Caco-2 (cell line): Measurements from ENCODE around the gene ST8SIA6. TPM values are rescaled to one million over a fixed set of nuclear protein-coding genes. Genes with fewer than 3 reads are reported as not detected.

ENCODE experiments used
- BruUV-seq: library from RNA; stranded (reverse); fragments of 400-500 nt; replicated peaks from 2 replicates; lab custom pipeline; 2021; lab: Mats Ljungman, UMichigan
- CTCF ChIA-PET: fragments of 300-600 bp; sonication (Branson Sonifier 250); formaldehyde crosslinking; loops from one replicate; lab custom pipeline; 2022; ENCODE audit warnings: antibody characterized with exemption; lab: Charles Lee
- POLR2A ChIA-PET: fragments of 300-600 bp; sonication (Branson Sonifier 250); formaldehyde crosslinking; loops from one replicate; lab custom pipeline; 2022; ENCODE audit warnings: antibody characterized with exemption; lab: Charles Lee
- DNase-seq, 2 experiments: peaks; one replicate each; pipeline versions ENCODE4 v3.0.0 to v3.0.0-alpha.2; 2020 to 2022
- H3K27me3 ChIP-seq: replicated peaks from 2 replicates; pipeline ENCODE4 v1.6.0; 2011; ENCODE audit warnings: low read length; ENCODE audit not compliant: control insufficient read depth, insufficient read depth
- H3K36me3 ChIP-seq: 2 replicates; pipeline ENCODE4 v1.5.1; 2011; ENCODE audit warnings: low read length; ENCODE audit not compliant: control insufficient read depth, insufficient read depth
- H3K4me1 ChIP-seq: fragments of 250-450 bp; sonication (Bioruptor Pico); 2 replicates; pipeline ENCODE4 v1.5.1; 2020; ENCODE audit warnings: mild to moderate bottlenecking
- H3K4me3 ChIP-seq: 2 replicates; pipeline ENCODE4 v1.5.1; 2011; ENCODE audit warnings: low read depth, mild to moderate bottlenecking, control low read depth, low read length
- H3K9me3 ChIP-seq: fragments of 250-450 bp; sonication (Bioruptor Pico); 2 replicates; pipeline ENCODE4 v1.5.1; 2020; ENCODE audit warnings: mild to moderate bottlenecking, moderate library complexity
- H3K27ac Mint-ChIP-seq: one replicate; pipeline ENCODE4 v1.8.0; 2022; ENCODE audit warnings: mixed read lengths; ENCODE audit not compliant: unreplicated experiment
- H3K27me3 Mint-ChIP-seq: one replicate; pipeline ENCODE4 v1.8.0; 2022; ENCODE audit warnings: mixed read lengths; ENCODE audit not compliant: insufficient read depth, unreplicated experiment
- H3K36me3 Mint-ChIP-seq: one replicate; pipeline ENCODE4 v1.8.0; 2022; ENCODE audit warnings: mild to moderate bottlenecking, mixed read lengths; ENCODE audit not compliant: insufficient read depth, unreplicated experiment
- H3K4me1 Mint-ChIP-seq: one replicate; pipeline ENCODE4 v1.8.0; 2022; ENCODE audit warnings: low read depth, mixed read lengths; ENCODE audit not compliant: unreplicated experiment
- H3K4me3 Mint-ChIP-seq: one replicate; pipeline ENCODE4 v1.8.0; 2022; ENCODE audit warnings: mild to moderate bottlenecking, moderate library complexity, mixed read lengths; ENCODE audit not compliant: unreplicated experiment
- H3K9me3 Mint-ChIP-seq: one replicate; pipeline ENCODE4 v1.8.0; 2022; ENCODE audit warnings: mixed read lengths; ENCODE audit not compliant: unreplicated experiment
- intact Hi-C: fragments of 100-400 bp; cut with micrococcal nuclease; formaldehyde crosslinking; loops from one replicate; pipeline ENCODE4 v1.10.0; 2022; ENCODE audit not compliant: unreplicated experiment
- total RNA-seq: library from RNA; stranded (reverse); gene quantifications from 2 replicates; pipeline ENCODE4 v1.2.3, GENCODE V29; 2022
- TF ChIP-seq, protein P1 (sequence below), 2 experiments: fragments of 200-600 bp in 1 of 2; IDR thresholded peaks; 1 replicate in 1 of 2; 2 replicates in 1 of 2; pipeline versions ENCODE4 v1.5.1 to v1.8.0; 2011 to 2022; ENCODE audit warnings: antibody characterized with exemption in 1 of 2, control low read depth in 1 of 2, inconsistent platforms in 1 of 2, low read depth in 1 of 2, low read length in 1 of 2, mild to moderate bottlenecking in 1 of 2, moderate library complexity in 1 of 2; ENCODE audit not compliant: insufficient read depth in 1 of 2, severe bottlenecking in 1 of 2, unreplicated experiment in 1 of 2

Gene ST8SIA6
- total RNA-seq, 1 experiment from 2014 or later, result 0.16 TPM

DNA sequence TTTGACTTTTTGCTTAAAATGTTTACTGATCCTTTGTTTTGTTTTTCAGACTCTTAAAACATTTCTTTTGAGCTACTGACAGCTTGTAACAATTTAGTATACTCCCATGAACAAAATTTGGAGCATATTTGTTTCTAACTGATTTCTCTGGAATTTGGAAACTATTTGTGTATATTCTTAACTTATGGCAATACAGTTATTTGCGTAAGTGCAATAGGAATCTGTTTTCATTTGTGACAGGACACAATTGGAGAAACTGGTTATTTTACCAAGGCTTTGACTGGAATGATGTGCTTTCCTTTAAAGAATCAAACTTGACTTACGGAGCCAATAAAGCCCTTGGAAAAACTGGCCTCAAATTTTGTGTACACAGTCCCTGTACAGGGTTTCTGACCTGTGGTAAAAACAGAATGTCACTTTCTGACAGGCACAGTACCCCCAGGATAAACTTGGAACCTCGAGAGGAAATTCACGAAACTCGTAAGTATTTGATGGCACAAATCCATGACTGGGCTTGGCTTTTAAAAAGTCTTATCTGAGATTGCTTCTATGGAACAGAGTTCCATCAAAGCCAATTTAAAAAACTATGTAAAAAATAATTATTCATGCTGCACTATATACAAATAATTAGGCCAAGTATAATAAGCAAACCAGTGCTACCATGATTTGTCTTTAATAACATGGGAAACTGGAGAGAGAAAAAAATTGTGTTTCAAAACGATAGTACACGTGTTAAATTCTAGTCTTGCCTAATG lies 70.4 kb downstream of the ST8SIA6 start:
- H3K36me3 Mint-ChIP-seq, result peaks cover 13% of the 10 kb centered on the region
- no peaks in the 10 kb centered on the region for H3K27me3 Mint-ChIP-seq
- peaks cover 26% of the 10 kb centered on the region for H3K4me1 Mint-ChIP-seq
- TF ChIP-seq, protein P1, sequence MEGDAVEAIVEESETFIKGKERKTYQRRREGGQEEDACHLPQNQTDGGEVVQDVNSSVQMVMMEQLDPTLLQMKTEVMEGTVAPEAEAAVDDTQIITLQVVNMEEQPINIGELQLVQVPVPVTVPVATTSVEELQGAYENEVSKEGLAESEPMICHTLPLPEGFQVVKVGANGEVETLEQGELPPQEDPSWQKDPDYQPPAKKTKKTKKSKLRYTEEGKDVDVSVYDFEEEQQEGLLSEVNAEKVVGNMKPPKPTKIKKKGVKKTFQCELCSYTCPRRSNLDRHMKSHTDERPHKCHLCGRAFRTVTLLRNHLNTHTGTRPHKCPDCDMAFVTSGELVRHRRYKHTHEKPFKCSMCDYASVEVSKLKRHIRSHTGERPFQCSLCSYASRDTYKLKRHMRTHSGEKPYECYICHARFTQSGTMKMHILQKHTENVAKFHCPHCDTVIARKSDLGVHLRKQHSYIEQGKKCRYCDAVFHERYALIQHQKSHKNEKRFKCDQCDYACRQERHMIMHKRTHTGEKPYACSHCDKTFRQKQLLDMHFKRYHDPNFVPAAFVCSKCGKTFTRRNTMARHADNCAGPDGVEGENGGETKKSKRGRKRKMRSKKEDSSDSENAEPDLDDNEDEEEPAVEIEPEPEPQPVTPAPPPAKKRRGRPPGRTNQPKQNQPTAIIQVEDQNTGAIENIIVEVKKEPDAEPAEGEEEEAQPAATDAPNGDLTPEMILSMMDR (IDR thresholded peaks at IDR 0.05; ENCODE audit: insufficient read depth in 1 of 2, low read depth in 1 of 2, low read length in 1 of 2, severe bottlenecking in 1 of 2, unreplicated experiment in 1 of 2), result no peak
- BruUV-seq, result no TSS peak
- H3K4me1 ChIP-seq, result peaks cover 36% of the 10 kb centered on the region
- no peak overlapping the region for H3K27ac Mint-ChIP-seq
- peaks cover 10% of the 10 kb centered on the region for H3K9me3 Mint-ChIP-seq
- POLR2A ChIA-PET, result no interaction called here
- peaks cover 15% of the 10 kb centered on the region; the same call in 1 of the 2 replicates for H3K9me3 ChIP-seq
- CTCF ChIA-PET, result no interaction called here
- H3K27me3 ChIP-seq, result no peaks in the 10 kb centered on the region
- intact Hi-C loops, result no loop called here
- DNase-seq, result no peak
- H3K4me3 Mint-ChIP-seq, result no peak overlapping the region
- H3K4me3 ChIP-seq, result no peak overlapping the region
- no peaks in the 10 kb centered on the region for H3K36me3 ChIP-seq

DNA sequence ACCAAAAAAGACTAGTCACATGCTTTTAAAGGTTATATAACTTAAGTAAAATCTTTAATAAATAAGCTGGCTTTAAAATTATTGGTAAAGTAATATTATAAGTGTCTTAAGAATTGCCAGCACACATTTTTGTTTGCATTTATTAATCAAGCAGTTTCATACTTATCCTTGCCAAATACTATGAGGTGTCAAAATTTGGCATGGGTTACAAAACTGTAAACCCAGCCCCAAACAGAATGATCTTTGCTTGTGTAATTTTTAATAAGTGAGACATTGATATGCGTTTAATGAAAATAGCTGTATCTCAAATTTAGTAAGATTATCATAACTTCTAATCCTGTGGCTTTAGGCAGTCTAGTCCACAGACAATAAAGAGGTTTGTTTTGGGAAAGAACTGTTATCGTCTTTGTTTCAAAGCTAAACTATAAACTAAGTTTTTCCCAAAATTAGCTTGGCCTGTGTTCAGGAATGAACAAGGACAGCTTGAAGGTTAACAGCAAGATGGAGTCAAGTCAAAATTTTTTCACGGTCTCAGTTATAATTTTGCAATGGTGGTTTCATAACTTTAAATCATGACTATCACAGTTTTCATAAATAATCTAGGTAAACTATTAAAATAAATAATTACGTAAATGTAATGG lies 72.8 kb downstream of the ST8SIA6 start:
- peaks cover 18% of the 10 kb centered on the region for H3K4me1 ChIP-seq
- TF ChIP-seq, protein P1 (IDR thresholded peaks at IDR 0.05; ENCODE audit: insufficient read depth in 1 of 2, low read depth in 1 of 2, low read length in 1 of 2, severe bottlenecking in 1 of 2, unreplicated experiment in 1 of 2), result no peak
- Mint-ChIP-seq H3K4me1 (peaks cover 16% of the 10 kb centered on the region), H3K27me3 (no peaks in the 10 kb centered on the region), H3K27ac (no peak overlapping the region), H3K36me3 (no peaks in the 10 kb centered on the region), H3K4me3 (no peak overlapping the region), H3K9me3 (peaks cover 10% of the 10 kb centered on the region)
- no TSS peak for BruUV-seq
- H3K36me3 ChIP-seq, result no peaks in the 10 kb centered on the region
- no peaks in the 10 kb centered on the region for H3K27me3 ChIP-seq
- intact Hi-C loops, result no loop called here
- peaks cover 19% of the 10 kb centered on the region; the same call in 1 of the 2 replicates for H3K9me3 ChIP-seq
- CTCF ChIA-PET, result no interaction called here
- H3K4me3 ChIP-seq, result no peak overlapping the region
- DNase-seq, result no peak
- POLR2A ChIA-PET, result no interaction called here

DNA sequence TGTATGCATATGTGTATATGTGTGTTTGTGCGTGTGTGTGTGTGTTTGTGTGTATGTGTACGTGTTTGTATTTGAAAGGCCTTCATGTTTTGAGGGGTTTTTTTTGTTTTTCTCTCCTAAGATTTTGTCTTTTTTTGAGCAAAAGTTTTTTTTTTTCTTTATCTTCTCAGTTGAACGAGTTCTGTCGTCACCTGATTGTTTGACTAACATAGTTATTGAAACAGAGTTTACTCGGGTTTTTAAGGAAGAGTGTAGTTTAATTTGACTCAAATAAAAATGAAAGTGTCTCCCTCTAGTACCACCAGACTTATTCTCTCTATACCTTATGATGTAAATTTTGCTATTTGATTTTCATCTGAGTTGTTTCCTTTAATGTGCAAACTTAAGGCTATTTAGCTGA lies 73.5 kb downstream of the ST8SIA6 start:
- Histone ChIP-seq H3K36me3 (no peaks in the 10 kb centered on the region), H3K4me1 (peaks cover 14% of the 10 kb centered on the region), H3K4me3 (no peak overlapping the region), H3K27me3 (no peaks in the 10 kb centered on the region), H3K9me3 (peaks cover 19% of the 10 kb centered on the region; the same call in 1 of the 2 replicates)
- no TSS peak for BruUV-seq
- H3K4me3 Mint-ChIP-seq, result no peak overlapping the region
- no peaks in the 10 kb centered on the region for H3K36me3 Mint-ChIP-seq
- peaks cover 16% of the 10 kb centered on the region for H3K4me1 Mint-ChIP-seq
- peak overlapping the region; percentile 4 for H3K27ac Mint-ChIP-seq
- H3K9me3 Mint-ChIP-seq, result peaks cover 10% of the 10 kb centered on the region
- DNase-seq, result no peak
- ChIA-PET CTCF (no interaction called here), POLR2A (no interaction called here)
- TF ChIP-seq, protein P1 (IDR thresholded peaks at IDR 0.05; ENCODE audit: insufficient read depth in 1 of 2, low read depth in 1 of 2, low read length in 1 of 2, severe bottlenecking in 1 of 2, unreplicated experiment in 1 of 2), result no peak
- intact Hi-C loops, result no loop called here
- no peaks in the 10 kb centered on the region for H3K27me3 Mint-ChIP-seq
